ENCODE results near the gene IREB2.

The IREB2 gene

GRCh38 chr15:78437107-78437761 lies 782 bp upstream of the IREB2 start:
- no peak for DNase-seq (ENCODE audit: low read depth in 2 of 2)

GRCh38 chr15:78438619-78439285 lies 736 bp downstream of the IREB2 start:
- DNase-seq (ENCODE audit: low read depth in 2 of 2) = no peak

GRCh38 chr15:78440375-78441373 lies 2.7 kb downstream of the IREB2 start:
- no peak for DNase-seq (ENCODE audit: low read depth in 2 of 2)

- no peak for DNase-seq (ENCODE audit: low read depth in 2 of 2)
Observed at GRCh38 chr15:78444255-78444654, 6.2 kb downstream of the IREB2 start.

- DNase-seq (ENCODE audit: low read depth in 2 of 2) = no peak
Observed at GRCh38 chr15:78445875-78446274, 7.9 kb downstream of the IREB2 start.

GRCh38 chr15:78446551-78446950 lies 8.5 kb downstream of the IREB2 start:
- no peak for DNase-seq (ENCODE audit: low read depth in 2 of 2)

- DNase-seq (ENCODE audit: low read depth in 2 of 2) = no peak
Observed at GRCh38 chr15:78448441-78449219, 10.6 kb downstream of the IREB2 start.

GRCh38 chr15:78449220-78449999 lies 11.4 kb downstream of the IREB2 start:
- no peak for DNase-seq (ENCODE audit: low read depth in 2 of 2)

- no peak for DNase-seq (ENCODE audit: low read depth in 2 of 2)
Observed at GRCh38 chr15:78450285-78450858, 12.4 kb downstream of the IREB2 start.

GRCh38 chr15:78452485-78452884 lies 14.5 kb downstream of the IREB2 start:
- DNase-seq (ENCODE audit: low read depth in 2 of 2) = no peak

- no peak for DNase-seq (ENCODE audit: low read depth in 2 of 2)
Observed at GRCh38 chr15:78453447-78453846, 15.4 kb downstream of the IREB2 start.

- no peak for DNase-seq (ENCODE audit: low read depth in 2 of 2)
Observed at GRCh38 chr15:78454992-78455391, 17.0 kb downstream of the IREB2 start.

- DNase-seq (ENCODE audit: low read depth in 2 of 2) = no peak
Observed at GRCh38 chr15:78455749-78456148, 17.7 kb downstream of the IREB2 start.

GRCh38 chr15:78456426-78456825 lies 18.4 kb downstream of the IREB2 start:
- no peak for DNase-seq (ENCODE audit: low read depth in 2 of 2)

GRCh38 chr15:78457101-78457500 lies 19.1 kb downstream of the IREB2 start:
- peak; percentile 52 to 53 for DNase-seq (ENCODE audit: low read depth in 2 of 2)

- DNase-seq (ENCODE audit: low read depth in 2 of 2) = no peak
Observed at GRCh38 chr15:78460737-78461136, 22.7 kb downstream of the IREB2 start.

- no peak for DNase-seq (ENCODE audit: low read depth in 2 of 2)
Observed at GRCh38 chr15:78461171-78461888, 23.3 kb downstream of the IREB2 start.

GRCh38 chr15:78469031-78469430 lies 31.0 kb downstream of the IREB2 start:
- no peak for DNase-seq (ENCODE audit: low read depth in 2 of 2)

- DNase-seq (ENCODE audit: low read depth in 2 of 2) = no peak
Observed at GRCh38 chr15:78477295-78477694, 39.3 kb downstream of the IREB2 start.

- no peak for DNase-seq (ENCODE audit: low read depth in 2 of 2)
Observed at GRCh38 chr15:78479650-78480049, 41.6 kb downstream of the IREB2 start.

Measured in fibroblast of skin of left biceps (primary cell).